AG04450 (cell line): ENCODE measurements around the gene MRGPRD. TPM values are rescaled to one million over a fixed set of nuclear protein-coding genes. Genes with fewer than 3 reads are reported as not detected.

ENCODE experiments used
- CTCF ChIA-PET: fragments of 300-600, 350-600 bp; formaldehyde crosslinking; extraction: SDS; loops from one replicate; lab custom pipeline; 2022; ENCODE audit warnings: antibody characterized with exemption, inconsistent platforms; lab: Charles Lee
- POLR2A ChIA-PET: fragments of 350-600 bp; formaldehyde crosslinking; extraction: SDS; loops from one replicate; lab custom pipeline; 2021; ENCODE audit warnings: antibody characterized with exemption, inconsistent platforms; lab: Yijun Ruan, JAX
- DNase-seq: peaks from one replicate; pipeline ENCODE4 v3.0.0-alpha.2; 2011; ENCODE audit warnings: low read depth, low spot score
- H3K27ac ChIP-seq: one replicate; pipeline ENCODE4 v1.5.1; 2012; ENCODE audit warnings: low read depth, low read length, control low read depth
- H3K27me3 ChIP-seq: one replicate; pipeline ENCODE4 v1.6.0; 2012; ENCODE audit warnings: low read length; ENCODE audit not compliant: control insufficient read depth, insufficient read depth
- H3K4me3 ChIP-seq: 2 replicates; pipeline ENCODE4 v1.5.1; 2011; ENCODE audit warnings: mild to moderate bottlenecking, low read depth, low read length, control low read depth
- H3K9me3 ChIP-seq: 2 replicates; pipeline ENCODE4 v1.5.1; 2012; ENCODE audit warnings: low read length; ENCODE audit not compliant: control insufficient read depth, insufficient read depth
- polyA plus RNA-seq: library from polyadenylated mRNA; depleted of rRNA; stranded (reverse); fragments of >200 nt; gene quantifications from 2 replicates; pipeline ENCODE4 v1.2.3, GENCODE V29; 2011
- TF ChIP-seq, protein P1 (sequence below): IDR thresholded peaks from 2 replicates; pipeline ENCODE4 v1.5.1; 2011; ENCODE audit warnings: low read depth, low read length, control low read depth, inconsistent platforms

The MRGPRD gene
- polyA plus RNA-seq, 1 experiment = not detected

DNA sequence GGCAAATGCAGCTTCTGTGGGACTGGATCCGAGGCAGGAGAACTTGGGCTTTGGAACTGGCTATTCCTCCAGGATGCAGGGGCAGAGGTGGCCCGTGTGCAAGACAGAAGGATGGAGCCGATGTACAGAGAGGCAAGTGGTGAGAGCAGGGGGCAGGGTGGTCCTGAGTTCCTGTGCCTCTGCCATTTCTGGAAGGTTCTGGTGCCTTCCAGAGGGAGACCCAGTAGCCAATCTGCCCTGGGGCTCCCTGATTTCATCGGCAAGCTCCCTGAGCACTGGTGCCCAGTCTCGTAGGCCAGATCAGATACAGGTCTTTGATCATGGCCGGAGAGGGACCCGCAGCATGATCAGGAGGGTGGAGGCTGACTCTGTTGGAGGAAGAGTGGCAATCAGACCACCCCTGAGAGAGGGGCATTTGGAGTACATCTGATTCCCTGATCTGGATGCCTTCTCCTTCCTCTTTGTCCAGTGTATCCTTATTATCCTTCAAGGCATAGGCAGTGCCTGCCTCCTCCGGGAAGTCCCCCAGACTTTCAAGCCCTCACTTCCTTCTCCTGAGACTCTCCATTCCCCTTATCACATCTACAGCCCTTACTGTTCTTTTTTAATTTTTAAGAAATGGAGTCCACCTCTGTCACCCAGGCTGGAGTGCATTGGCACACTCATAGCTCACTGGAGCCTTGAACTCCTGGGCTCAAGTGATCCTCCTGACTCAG lies 9.7 kb downstream of the MRGPRD start:
- Histone ChIP-seq H3K4me3 (no peak overlapping the region), H3K27ac (no peak overlapping the region), H3K27me3 (peaks cover 31% of the 10 kb centered on the region), H3K9me3 (peaks cover 6% of the 10 kb centered on the region; the same call in 1 of the 2 replicates)
- ChIA-PET POLR2A (no interaction called here), CTCF (interaction anchor here (1.0 kb wide), 1 partner anchor 73 kb away, joined by 3 read pairs; no protein-coding TSS in a partner anchor)
- no peak for DNase-seq
- TF ChIP-seq, protein P1, sequence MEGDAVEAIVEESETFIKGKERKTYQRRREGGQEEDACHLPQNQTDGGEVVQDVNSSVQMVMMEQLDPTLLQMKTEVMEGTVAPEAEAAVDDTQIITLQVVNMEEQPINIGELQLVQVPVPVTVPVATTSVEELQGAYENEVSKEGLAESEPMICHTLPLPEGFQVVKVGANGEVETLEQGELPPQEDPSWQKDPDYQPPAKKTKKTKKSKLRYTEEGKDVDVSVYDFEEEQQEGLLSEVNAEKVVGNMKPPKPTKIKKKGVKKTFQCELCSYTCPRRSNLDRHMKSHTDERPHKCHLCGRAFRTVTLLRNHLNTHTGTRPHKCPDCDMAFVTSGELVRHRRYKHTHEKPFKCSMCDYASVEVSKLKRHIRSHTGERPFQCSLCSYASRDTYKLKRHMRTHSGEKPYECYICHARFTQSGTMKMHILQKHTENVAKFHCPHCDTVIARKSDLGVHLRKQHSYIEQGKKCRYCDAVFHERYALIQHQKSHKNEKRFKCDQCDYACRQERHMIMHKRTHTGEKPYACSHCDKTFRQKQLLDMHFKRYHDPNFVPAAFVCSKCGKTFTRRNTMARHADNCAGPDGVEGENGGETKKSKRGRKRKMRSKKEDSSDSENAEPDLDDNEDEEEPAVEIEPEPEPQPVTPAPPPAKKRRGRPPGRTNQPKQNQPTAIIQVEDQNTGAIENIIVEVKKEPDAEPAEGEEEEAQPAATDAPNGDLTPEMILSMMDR = no peak

DNA sequence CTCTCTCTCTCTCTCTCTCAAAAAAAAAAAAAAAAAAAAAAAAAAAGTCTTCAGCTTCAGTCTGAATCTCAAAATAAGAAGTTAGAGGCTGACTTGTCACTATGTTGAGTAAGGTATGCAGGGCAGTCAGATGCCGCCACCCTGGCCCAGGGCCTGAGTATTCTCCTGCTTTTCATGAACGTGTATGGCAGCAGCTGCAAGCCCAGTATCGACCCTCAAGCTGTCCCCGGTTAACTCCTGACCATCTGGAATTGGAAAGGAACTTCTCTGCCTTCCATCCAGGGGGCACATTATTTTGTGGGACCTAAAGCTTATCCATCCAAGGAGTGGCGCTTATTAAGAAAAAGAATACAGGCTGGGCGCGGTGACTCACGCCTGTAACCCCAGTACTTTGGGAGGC lies 11.4 kb downstream of the MRGPRD start:
- Histone ChIP-seq H3K27me3 (peaks cover 38% of the 10 kb centered on the region), H3K4me3 (no peak overlapping the region), H3K27ac (no peak overlapping the region), H3K9me3 (peaks cover 2% of the 10 kb centered on the region; the same call in 1 of the 2 replicates)
- ChIA-PET CTCF (interaction anchor here (0.8 kb wide), 1 partner anchor 31 kb away, joined by 6 read pairs; no protein-coding TSS in a partner anchor), POLR2A (no interaction called here)
- DNase-seq = no peak
- TF ChIP-seq, protein P1 = no peak

GRCh38 chr11:68968306-68969250 lies 12.2 kb downstream of the MRGPRD start:
- H3K9me3 ChIP-seq = peaks cover 4% of the 10 kb centered on the region
- no peak overlapping the region for H3K4me3 ChIP-seq
- H3K27ac ChIP-seq = no peak overlapping the region
- DNase-seq = no peak
- ChIA-PET CTCF (no interaction called here), POLR2A (no interaction called here)
- TF ChIP-seq, protein P1 = no peak
- H3K27me3 ChIP-seq = peaks cover 42% of the 10 kb centered on the region

GRCh38 chr11:68966894-68967780 lies 13.6 kb downstream of the MRGPRD start:
- TF ChIP-seq, protein P1 = no peak
- no peak for DNase-seq
- ChIA-PET CTCF (no interaction called here), POLR2A (no interaction called here)
- Histone ChIP-seq H3K4me3 (no peak overlapping the region), H3K9me3 (peaks cover 7% of the 10 kb centered on the region), H3K27me3 (peaks cover 37% of the 10 kb centered on the region), H3K27ac (no peak overlapping the region)
